ENCODE results near the gene PPP1CA.
A peak's percentile ranks its signal among the peaks of the same experiment; 100 is the strongest.

Gene PPP1CA

DNA sequence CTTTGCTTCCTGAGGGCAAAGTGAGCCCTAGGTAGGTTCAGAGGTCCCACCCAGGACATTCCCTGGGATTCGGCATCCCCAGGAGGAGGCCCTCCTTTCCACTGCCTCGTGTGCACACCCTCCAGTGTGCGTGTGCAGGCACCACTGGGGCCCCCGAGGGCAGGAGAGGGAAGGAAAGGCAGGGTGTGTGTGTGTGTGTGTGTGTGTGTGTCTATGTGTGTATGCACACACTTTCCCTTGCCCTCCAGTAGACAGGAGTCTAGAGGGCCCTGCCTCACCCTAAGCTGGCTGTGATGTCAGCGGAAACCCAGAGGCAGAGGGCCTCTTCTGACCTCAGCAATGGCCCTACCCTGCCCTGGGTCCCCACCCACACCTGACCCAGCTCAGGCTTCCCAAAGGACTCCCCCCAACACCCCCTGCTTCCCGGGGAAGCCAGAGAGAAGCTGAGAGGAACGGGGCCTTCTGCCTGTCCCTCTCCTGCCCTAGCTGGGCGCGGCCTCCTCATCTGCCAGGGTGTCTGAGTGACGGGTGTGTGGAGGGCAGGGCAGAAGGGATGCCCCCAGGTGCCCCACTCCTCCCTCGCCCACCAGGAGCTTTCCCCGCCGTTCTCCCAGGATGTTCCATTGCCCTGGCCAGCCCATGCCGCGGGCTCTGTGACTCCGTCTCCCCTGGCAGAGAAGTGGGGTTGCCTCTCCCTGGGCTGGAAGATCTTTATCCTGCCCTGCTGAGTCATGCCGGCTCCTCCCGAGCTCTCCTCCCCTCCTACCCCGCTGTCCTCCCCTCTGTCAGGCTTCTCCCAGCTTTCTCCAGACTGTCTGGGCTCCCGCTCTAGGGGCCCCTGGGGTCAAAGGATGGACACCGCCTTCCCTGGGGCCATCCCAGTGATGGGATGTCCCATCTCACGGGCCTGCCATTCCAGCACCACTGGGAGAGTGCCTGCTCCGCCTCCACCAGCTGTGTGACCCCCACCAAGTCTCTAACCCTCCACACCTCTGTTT lies 22.3 kb downstream of the PPP1CA start:
- DNase-seq = no peak

DNA sequence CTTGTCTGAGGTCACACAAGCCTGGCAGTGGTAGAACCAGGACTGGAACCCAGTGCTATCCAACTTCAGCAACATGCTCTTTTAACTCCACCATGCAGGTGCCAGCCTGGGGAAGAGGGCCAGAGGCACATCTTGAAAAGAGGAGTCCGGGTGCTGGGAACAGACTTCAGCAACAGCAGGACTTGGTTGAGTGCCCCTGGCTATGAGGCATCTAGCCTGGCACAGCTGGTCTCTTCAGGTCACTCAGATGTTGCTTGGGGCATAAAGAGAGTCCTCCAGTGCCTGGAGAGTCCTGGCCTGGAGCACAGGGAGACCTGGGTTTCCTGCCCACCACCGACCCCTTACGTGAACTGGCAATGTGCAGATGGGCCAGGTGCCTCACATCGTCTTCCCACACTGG lies 23.1 kb downstream of the PPP1CA start:
- no peak for DNase-seq

DNA sequence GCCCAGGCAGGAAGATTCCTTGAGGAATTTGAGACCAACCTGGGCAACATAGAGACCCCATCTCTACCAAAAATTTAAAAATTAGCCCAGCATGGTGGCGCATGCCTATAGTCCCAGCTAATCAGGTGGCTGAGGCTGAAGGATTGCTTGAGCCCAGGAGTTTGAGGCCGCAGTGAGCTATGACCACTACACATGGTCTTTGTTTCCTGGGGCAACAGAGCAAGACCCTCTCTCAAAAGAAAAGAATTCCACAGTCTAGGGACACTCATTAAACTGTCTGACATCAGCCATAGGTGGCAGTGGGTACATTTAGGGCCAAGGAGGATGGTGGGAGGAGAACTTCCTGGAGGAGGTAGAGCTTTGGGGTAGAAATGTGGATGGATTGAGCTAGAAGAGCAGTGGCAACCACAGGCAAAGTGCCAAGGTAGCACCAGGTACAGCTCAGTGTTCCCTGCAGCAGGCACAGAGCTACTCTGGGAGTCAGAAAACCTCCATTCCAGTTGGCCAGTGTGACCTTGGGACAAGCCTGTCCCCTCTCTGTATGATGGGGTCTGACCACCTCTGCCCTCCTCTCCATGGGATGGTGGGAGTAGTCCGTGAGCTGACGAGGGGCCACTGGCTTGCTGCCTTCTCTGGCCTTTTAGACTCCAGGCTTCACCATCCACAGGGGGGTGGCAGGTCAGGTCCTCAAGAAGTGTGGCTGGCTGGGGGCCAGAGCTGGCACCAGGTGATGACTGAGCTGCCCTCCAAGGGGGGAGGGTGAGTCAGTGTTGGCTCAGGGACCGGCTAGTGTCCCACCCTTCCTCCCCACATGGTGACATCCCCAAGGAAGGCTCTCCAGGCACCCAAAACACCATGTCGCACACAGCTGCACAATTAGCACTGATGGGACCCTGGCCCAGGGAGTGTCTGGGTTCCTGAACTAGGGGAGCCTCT lies 24.5 kb downstream of the PPP1CA start:
- no peak for DNase-seq

GRCh38 chr11:67376063-67376820 lies 25.4 kb downstream of the PPP1CA start:
- DNase-seq = no peak

GRCh38 chr11:67375320-67376055 lies 26.2 kb downstream of the PPP1CA start:
- no peak for DNase-seq

GRCh38 chr11:67374571-67375281 lies 26.9 kb downstream of the PPP1CA start:
- no peak for DNase-seq

DNA sequence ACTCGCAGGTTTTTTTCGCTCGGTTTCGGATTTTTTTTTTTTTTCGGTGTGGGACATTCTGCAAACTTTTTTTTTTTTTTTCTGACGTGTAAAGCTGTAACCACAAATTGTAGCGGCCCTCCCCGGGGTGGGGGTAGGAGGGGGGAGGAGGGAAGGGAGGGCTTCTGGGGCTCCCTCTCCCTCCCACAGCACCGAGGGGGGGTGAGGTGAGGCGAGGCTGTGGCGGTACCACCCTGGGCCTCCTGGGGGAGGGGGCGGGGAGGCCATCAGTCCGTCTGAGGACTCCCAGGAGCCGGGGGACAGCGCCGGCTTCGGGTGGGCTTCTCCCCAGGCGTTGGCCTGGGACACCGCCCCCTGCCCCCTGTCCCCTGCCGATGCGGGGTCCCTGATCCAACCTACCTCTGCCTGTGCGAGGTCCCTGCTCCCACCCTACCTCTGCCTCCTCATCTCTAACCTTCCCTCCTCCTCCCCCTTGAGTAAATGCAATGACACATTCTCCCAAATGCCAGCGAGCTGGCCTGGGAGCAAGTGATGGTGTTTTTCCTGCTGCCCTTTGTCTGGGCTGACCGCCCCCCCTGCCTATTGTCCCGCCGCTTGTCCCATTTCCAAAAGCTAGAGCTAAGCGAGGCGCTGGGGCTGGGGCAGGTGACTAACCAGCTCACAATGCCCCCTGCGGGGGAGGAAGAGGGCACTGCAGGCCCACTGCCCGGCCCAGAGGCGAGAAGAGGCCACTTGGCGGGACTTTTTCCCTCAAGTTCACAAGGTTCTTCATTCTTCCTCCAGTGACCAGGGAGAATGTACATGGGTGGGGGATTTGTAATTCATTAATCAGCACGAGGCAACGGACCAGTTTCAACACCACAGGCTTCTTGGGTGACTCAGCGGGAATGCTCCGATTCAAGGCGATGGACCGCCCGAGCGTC lies 27.7 kb downstream of the PPP1CA start:
- peak; percentile 91 for DNase-seq

- DNase-seq = peak; percentile 43
Measured at GRCh38 chr11:67372993-67373647, 28.5 kb downstream of the PPP1CA start, which contains the start of gene CLCF1. Gene CLCF1 (minus strand): TSS chr11:67373598. CDS start chr11:67373539, 59 bp downstream.

GRCh38 chr11:67372321-67372992 lies 29.2 kb downstream of the PPP1CA start:
- no peak for DNase-seq

DNA sequence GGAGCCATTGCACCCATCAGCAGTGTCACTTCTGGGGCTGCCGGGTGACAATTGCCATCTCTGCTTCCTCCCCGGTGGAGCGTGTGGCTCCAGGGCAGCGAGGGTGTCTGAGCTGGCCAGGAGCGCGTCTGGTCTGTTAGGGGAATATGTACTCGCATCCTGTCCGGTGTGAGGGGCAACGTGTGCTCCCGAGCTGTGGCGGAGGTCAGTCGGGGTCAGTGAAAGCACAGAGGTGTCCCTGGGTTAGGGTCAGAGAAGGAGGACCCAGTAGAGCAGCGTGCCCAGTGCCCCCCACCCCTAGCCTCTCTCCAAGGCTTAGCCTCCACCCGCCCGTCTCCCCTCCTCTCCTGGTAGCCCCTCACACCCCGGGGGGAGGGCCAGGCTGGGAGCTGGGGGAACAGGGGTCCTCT lies 29.7 kb downstream of the PPP1CA start:
- DNase-seq = no peak

DNA sequence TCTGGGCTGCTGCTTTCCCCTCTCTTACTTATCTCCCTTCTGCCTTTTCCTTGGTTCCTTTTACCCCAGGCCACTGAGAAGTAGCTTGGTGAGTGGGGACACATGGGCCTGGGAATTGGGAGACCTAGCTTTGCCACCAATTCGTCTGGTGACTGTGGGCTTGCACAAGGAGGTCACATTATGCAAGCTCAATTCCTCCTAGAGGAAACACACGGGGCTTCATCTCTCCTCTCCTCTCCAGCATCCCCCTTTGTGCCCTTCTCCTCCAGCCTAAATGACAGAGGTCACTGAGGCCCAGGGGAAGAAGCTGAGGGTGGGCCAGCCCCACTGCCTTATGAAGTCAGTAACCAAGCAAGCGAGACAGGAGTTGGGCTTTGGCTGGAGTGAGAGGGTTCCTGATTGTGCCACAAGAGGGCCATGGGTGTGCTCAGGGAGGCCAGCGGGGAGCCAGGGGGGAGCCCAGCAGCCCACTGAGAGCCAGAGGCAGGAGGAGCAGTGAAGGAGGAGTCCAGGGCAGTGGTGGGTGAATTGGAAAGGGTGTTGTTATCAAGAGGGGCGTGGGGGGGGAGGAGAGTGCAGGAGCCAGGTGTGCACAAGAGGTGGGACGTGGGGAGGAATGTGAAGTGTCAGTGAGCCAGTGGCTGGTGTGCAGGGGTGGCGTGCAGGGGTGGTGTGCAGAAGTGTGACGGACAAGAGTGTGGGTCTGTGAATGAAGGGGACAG lies 30.3 kb downstream of the PPP1CA start:
- DNase-seq = peak; percentile 37

GRCh38 chr11:67370351-67371076 lies 31.1 kb downstream of the PPP1CA start:
- no peak for DNase-seq

DNA sequence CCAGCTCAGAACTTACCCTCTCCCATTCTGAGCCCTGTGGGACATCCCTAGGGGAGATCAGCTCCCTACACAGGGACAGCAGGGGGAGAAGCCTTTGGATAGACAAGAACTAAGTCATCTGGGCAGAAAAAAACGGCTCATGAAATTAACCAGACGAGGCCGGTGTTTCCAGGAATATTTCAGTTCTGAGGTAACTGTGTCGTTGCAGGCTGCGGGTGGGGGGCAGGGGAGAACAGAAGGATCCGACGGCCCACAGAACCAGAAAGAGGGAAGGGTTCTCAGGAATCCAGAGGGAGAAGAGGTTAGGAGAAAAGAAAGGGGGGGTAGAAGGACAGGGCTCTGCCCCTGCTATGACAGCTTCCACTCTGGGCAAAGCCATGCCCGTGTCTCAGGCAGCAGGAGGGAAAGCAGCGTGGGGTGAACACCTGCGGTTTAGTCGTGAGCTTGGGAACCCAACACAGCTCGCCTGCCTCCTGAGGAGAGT lies 31.8 kb downstream of the PPP1CA start:
- DNase-seq = no peak

- DNase-seq = no peak
Measured at GRCh38 chr11:67369275-67369674, 32.4 kb downstream of the PPP1CA start.

DNA sequence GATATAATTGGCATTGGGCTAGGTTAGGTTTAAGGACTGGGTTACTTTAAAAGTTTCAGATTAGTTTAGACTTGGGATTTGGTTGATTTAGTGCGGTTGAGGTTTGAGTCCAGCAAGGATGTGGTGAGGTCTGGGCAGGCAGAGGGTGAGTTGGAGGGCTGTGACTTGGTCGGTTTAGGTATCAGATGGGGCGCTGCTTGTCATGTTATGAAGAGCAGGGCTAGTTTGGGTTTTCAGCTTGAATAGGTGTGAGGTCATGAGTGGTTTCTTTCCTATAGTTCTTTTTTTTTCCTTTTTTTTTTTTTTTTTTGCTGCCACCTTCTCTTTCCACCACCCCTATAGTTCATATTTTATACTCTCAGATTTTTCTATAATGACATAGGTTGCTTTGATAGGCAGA lies 33.0 kb downstream of the PPP1CA start:
- no peak for DNase-seq

DNA sequence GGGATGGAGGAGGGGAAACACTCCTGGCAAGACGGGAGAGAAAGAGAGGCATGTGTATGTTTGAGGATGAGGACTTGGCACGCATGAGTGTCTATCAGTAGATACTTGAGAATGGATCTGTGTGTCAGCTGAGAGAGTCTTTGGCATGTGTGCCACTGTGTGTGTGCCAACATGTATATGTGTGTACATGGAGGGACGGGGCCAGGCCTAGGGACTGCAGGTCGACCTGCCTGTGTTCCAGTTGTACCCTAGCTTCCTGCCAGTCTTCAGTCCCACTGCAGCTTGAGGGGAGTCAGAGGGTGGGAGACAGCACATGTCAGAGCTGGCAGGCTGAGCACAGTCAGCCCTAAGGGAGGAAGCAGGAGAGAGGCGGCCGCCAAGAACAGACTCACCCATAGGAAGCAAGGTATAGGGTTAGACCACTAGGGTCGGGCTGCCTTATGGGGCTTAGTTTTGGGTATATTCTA lies 33.9 kb downstream of the PPP1CA start:
- DNase-seq = no peak
